Breast epithelium (tissue), 4 donors: ENCODE measurements around the gene FZD10. TPM values are rescaled to one million over a fixed set of nuclear protein-coding genes. Genes with fewer than 3 reads are reported as not detected.

Experiments used
- DNase-seq, 2 donors: peaks; one replicate each; pipeline ENCODE4 v3.0.0-alpha.2; 2019; ENCODE audit warnings: low spot score in 2 of 2
- H3K27ac ChIP-seq, 2 donors: fragments of 200-600 bp; sonication (generic) in 1 of 2; one replicate each; pipeline ENCODE4 v1.5.1; 2016 to 2019; ENCODE audit warnings: mild to moderate bottlenecking in 1 of 2
- H3K27me3 ChIP-seq, 2 donors: fragments of 200-600 bp; sonication (generic) in 1 of 2; one replicate each; pipeline versions ENCODE4 v1.5.1 to v1.6.0; 2017 to 2019; ENCODE audit warnings: control low read depth in 1 of 2, mild to moderate bottlenecking in 1 of 2
- H3K36me3 ChIP-seq: fragments of 200-600 bp; one replicate; pipeline ENCODE4 v1.5.1; 2019
- H3K4me1 ChIP-seq, 2 donors: fragments of 200-600 bp; sonication (generic); one replicate each; pipeline ENCODE4 v1.5.1; 2016 to 2019; ENCODE audit warnings: control low read depth in 1 of 2
- H3K4me3 ChIP-seq, 3 donors: fragments of 200-600 bp; sonication (generic); 1 replicate in 2 of 3; 2 replicates in 1 of 3; pipeline ENCODE4 v1.5.1; 2016 to 2019; ENCODE audit warnings: mild to moderate bottlenecking in 3 of 3, moderate library complexity in 2 of 3
- H3K9me3 ChIP-seq, 2 donors: fragments of 200-600 bp; sonication (generic) in 1 of 2; one replicate each; pipeline ENCODE4 v1.5.1; 2016 to 2019; ENCODE audit warnings: control low read depth in 1 of 2
- CTCF ChIP-seq, 3 donors: fragments of 450-650 bp; IDR thresholded peaks; one replicate each; pipeline ENCODE4 v1.5.1; 2016 to 2017; ENCODE audit warnings: antibody characterized with exemption in 3 of 3, mild to moderate bottlenecking in 3 of 3, moderate library complexity in 3 of 3
- POLR2A ChIP-seq: fragments of 450-650 bp; IDR thresholded peaks from one replicate; pipeline ENCODE4 v1.6.1; 2016; ENCODE audit warnings: antibody characterized with exemption, mild to moderate bottlenecking, moderate library complexity
- POLR2AphosphoS5 ChIP-seq, 3 donors: sonication (generic); formaldehyde crosslinking; IDR thresholded peaks; one replicate each; pipeline ENCODE4 v1.6.1; 2017; ENCODE audit warnings: antibody characterized with exemption in 3 of 3
- intact Hi-C: fragments of 100-400 bp; cut with DNase I; formaldehyde crosslinking; loops from one replicate; pipeline ENCODE4 v1.15.1; 2023; ENCODE audit warnings: low total_unique reads
- total RNA-seq, 3 donors: library from RNA; depleted of rRNA; stranded (reverse); fragments of >200 nt; gene quantifications; one replicate each; pipeline ENCODE4 v1.1.0, GENCODE V29; 2016

Gene FZD10
- total RNA-seq, 3 donors from 2014 or later = 0.48 to 2.0 (median 1.8) TPM

GRCh38 chr12:130162745-130163460, 639 bp downstream of the FZD10 start:
- Histone ChIP-seq H3K27ac (peak overlapping the region in 1 of 2 donors; percentile 87), H3K4me3 (peak overlapping the region; percentile 44 to 88 (median 65)), H3K36me3 (no peaks in the 10 kb centered on the region), H3K9me3 (no peaks in the 10 kb centered on the region), H3K4me1 (no peaks in the 10 kb centered on the region), H3K27me3 (peaks cover 0 to 18% of the 10 kb centered on the region in 2 donors)
- DNase-seq = no peak
- TF ChIP-seq CTCF (IDR thresholded peaks at IDR 0.05) (no peak), POLR2AphosphoS5 (IDR thresholded peaks at IDR 0.05) (no peak), POLR2A (no peak)
- intact Hi-C loops = no loop called here

DNA sequence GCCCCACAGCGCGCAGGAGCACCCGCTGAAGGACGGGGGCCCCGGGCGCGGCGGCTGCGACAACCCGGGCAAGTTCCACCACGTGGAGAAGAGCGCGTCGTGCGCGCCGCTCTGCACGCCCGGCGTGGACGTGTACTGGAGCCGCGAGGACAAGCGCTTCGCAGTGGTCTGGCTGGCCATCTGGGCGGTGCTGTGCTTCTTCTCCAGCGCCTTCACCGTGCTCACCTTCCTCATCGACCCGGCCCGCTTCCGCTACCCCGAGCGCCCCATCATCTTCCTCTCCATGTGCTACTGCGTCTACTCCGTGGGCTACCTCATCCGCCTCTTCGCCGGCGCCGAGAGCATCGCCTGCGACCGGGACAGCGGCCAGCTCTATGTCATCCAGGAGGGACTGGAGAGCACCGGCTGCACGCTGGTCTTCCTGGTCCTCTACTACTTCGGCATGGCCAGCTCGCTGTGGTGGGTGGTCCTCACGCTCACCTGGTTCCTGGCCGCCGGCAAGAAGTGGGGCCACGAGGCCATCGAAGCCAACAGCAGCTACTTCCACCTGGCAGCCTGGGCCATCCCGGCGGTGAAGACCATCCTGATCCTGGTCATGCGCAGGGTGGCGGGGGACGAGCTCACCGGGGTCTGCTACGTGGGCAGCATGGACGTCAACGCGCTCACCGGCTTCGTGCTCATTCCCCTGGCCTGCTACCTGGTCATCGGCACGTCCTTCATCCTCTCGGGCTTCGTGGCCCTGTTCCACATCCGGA, 1.4 kb downstream of the FZD10 start:
- Histone ChIP-seq H3K36me3 (no peaks in the 10 kb centered on the region), H3K4me1 (no peaks in the 10 kb centered on the region), H3K27ac (no peak overlapping the region), H3K27me3 (peaks cover 0 to 18% of the 10 kb centered on the region in 2 donors), H3K9me3 (no peaks in the 10 kb centered on the region), H3K4me3 (peak overlapping the region; percentile 44 to 88 (median 65))
- intact Hi-C loops = no loop called here
- DNase-seq = no peak
- TF ChIP-seq CTCF (IDR thresholded peaks at IDR 0.05) (no peak), POLR2A (no peak), POLR2AphosphoS5 (IDR thresholded peaks at IDR 0.05) (no peak)

- peaks cover 0 to 18% of the 10 kb centered on the region in 2 donors for H3K27me3 ChIP-seq
- intact Hi-C loops = no loop called here
- no peak for TF ChIP-seq POLR2AphosphoS5 (IDR thresholded peaks at IDR 0.05)
- no peak for TF ChIP-seq CTCF (IDR thresholded peaks at IDR 0.05)
- TF ChIP-seq POLR2A = no peak
- no peaks in the 10 kb centered on the region for H3K4me1 ChIP-seq
- no peak overlapping the region for H3K4me3 ChIP-seq
- no peak for DNase-seq
- no peaks in the 10 kb centered on the region for H3K9me3 ChIP-seq
- H3K27ac ChIP-seq = no peak overlapping the region
- no peaks in the 10 kb centered on the region for H3K36me3 ChIP-seq
Measured at GRCh38 chr12:130164216-130164542, 1.9 kb downstream of the FZD10 start.

DNA sequence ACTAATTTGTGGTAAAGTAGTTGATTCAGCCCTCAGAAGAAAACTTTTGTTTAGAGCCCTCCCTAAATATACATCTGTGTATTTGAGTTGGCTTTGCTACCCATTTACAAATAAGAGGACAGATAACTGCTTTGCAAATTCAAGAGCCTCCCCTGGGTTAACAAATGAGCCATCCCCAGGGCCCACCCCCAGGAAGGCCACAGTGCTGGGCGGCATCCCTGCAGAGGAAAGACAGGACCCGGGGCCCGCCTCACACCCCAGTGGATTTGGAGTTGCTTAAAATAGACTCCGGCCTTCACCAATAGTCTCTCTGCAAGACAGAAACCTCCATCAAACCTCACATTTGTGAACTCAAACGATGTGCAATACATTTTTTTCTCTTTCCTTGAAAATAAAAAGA, 2.7 kb downstream of the FZD10 start:
- no peak for TF ChIP-seq POLR2AphosphoS5 (IDR thresholded peaks at IDR 0.05)
- TF ChIP-seq POLR2A = no peak
- TF ChIP-seq CTCF (IDR thresholded peaks at IDR 0.05) = no peak
- H3K27me3 ChIP-seq = peaks cover 0 to 18% of the 10 kb centered on the region in 2 donors
- H3K27ac ChIP-seq = no peak overlapping the region
- intact Hi-C loops = no loop called here
- H3K36me3 ChIP-seq = no peaks in the 10 kb centered on the region
- no peaks in the 10 kb centered on the region for H3K9me3 ChIP-seq
- DNase-seq = no peak
- no peaks in the 10 kb centered on the region for H3K4me1 ChIP-seq
- H3K4me3 ChIP-seq = no peak overlapping the region

GRCh38 chr12:130166306-130166705, 4.0 kb downstream of the FZD10 start:
- intact Hi-C loops = no loop called here
- H3K27me3 ChIP-seq = peaks cover 0 to 10% of the 10 kb centered on the region in 2 donors
- H3K36me3 ChIP-seq = no peaks in the 10 kb centered on the region
- H3K4me1 ChIP-seq = no peaks in the 10 kb centered on the region
- TF ChIP-seq CTCF (IDR thresholded peaks at IDR 0.05) = no peak
- H3K9me3 ChIP-seq = no peaks in the 10 kb centered on the region
- no peak overlapping the region for H3K4me3 ChIP-seq
- DNase-seq = no peak
- H3K27ac ChIP-seq = no peak overlapping the region
